LNCAP (cell line): ENCODE measurements around the gene CYP2W1.

Experiments
- CTCF ChIP-seq: fragments of 450-650 bp; IDR thresholded peaks from 2 replicates; pipeline ENCODE4 v1.5.1; 2017; ENCODE audit warnings: mild to moderate bottlenecking

The CYP2W1 gene

GRCh38 chr7:1016577-1017531, 33.9 kb downstream of the CYP2W1 start:
- TF ChIP-seq CTCF, result no peak

GRCh38 chr7:1017586-1018333, 34.8 kb downstream of the CYP2W1 start:
- no peak for TF ChIP-seq CTCF

GRCh38 chr7:1018334-1018695, 35.3 kb downstream of the CYP2W1 start:
- no peak for TF ChIP-seq CTCF

- no peak for TF ChIP-seq CTCF
Measured at GRCh38 chr7:1019255-1019785, 36.3 kb downstream of the CYP2W1 start.

- no peak for TF ChIP-seq CTCF
Measured at GRCh38 chr7:1019789-1020610, 37.0 kb downstream of the CYP2W1 start.

GRCh38 chr7:1020849-1021251, 37.9 kb downstream of the CYP2W1 start:
- no peak for TF ChIP-seq CTCF

- TF ChIP-seq CTCF, result no peak
Measured at GRCh38 chr7:1021366-1021765, 38.4 kb downstream of the CYP2W1 start.
